Diencephalon (tissue), 1 donor: ENCODE measurements around the gene SH2D3A. TPM values are rescaled to one million over a fixed set of nuclear protein-coding genes. Genes with fewer than 3 reads are reported as not detected.

Experiments
- total RNA-seq: library from RNA; depleted of rRNA; stranded (reverse); fragments of >200 nt; gene quantifications from one replicate; pipeline ENCODE4 v1.2.3, GENCODE V29; 2014

Gene SH2D3A
- 8.5 TPM for total RNA-seq

DNA sequence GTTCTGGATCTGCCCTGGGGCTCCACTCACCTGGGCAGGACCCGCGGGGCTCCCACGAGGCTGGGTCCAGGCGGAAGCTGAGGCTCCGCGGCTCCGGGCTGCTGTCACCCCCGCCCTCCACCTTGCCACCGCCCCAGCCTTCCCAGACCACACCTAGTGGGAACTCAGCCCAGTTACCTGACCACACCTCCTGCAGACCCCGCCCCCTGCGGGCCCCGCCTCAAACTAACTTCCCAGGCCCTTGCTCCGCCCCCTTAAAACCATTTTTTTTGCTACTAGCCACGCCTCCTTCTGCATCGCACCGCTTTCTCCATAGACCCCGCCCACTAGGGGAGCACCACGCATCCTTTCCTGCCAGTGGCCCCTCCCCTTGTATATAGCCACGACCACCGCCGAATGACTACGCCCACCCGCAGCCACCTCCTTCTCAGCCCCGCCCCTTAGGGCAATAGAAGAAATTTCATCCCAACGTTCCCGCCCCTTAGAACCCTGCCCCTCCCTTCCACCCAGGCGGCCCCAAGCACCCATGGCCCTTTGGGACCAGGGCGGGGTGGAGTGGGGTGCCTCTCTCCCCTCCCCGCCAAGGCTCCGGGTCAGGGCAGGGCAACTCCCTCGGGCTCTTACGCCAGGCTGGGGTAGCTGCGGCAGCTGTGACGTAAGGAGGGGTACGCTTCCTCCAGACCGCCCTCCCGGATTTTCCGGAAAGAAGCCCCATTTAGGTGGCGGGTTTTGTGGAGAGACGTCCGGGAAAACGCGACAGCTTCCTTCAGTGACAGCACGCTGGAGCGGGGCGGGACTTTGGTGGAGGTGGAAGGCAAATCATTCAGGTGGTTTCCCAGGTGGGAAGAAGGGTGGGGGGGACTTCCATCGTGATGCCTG is at the start of gene SH2D3A:
Gene SH2D3A, minus strand, starts transcription at position 79 of the 879 bp plus-strand sequence. CDS start 3,687 bp downstream, outside the sequence.

DNA sequence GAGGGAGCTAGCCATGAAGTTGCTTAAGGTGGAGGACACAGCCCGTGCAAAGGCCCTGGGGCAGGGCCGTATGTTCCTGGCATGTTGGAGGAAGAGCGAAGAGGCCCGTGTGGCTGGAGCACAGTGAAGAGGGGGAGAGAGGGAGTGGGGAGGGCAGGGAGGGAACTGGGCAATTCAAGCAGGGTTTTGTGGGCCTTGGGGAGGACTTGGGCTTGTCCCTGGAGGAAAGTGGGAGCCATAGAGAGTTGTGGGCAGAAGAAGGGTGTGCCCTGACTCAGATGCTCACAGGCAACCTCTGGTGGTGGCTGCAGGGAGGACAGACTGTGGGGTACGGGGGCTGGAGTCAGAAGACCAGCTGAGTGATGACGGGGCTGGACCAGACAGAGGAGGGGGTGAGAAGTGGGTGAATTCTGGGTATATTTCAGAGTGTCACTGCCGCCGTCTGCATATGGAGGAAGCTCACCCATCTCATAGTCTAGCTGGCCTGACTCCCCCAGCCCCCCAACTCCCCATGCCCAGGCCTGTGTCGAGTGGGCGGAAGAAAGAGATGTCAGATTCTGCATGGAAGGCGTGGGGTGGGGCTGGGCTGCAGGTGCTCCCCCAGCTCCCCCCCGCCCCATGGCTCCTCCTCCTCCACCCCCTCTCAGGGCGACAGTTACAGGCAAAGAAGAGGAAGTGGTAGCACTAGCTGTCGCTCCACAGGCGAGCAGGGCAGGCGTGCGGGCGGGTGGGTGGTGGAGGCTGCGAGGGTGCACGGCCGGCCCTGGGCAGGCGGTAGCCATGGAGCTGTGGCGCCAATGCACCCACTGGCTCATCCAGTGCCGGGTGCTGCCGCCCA is 5.0 kb upstream of the SH2D3A start, which contains the start of gene VAV1:
Gene VAV1, plus strand, starts transcription at position 681 of the 838 bp plus-strand sequence. Its CDS starts 100 bp downstream, at position 781.

DNA sequence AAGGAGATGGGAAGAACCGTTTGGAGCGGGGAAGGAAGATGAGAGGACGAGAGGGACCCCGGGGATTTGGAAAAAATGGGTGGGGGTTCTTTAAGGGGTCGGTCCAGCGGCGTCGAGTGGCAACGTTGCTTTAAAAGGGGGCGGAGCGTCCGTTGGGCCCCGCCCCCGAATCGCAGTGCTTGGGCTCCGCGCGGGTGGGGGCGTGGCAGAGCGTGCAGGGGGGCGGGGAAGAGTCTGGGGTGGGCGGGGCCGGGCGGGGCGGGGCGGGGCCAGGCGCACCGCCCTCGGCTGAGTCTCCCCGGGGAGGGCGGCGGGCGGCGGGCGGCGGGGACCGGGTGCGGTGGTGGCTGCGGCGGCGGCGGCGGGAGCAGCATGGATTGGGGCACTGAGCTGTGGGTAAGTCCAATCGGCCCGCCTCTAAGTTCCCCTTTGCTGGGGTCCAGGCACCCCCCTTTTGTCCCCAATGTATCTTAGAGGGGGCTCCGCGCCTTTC is 27.8 kb downstream of the SH2D3A start, which contains the start of gene TRIP10:
Gene TRIP10, plus strand, starts transcription at position 291 of the 493 bp plus-strand sequence. Its CDS starts 82 bp downstream, at position 373.

DNA sequence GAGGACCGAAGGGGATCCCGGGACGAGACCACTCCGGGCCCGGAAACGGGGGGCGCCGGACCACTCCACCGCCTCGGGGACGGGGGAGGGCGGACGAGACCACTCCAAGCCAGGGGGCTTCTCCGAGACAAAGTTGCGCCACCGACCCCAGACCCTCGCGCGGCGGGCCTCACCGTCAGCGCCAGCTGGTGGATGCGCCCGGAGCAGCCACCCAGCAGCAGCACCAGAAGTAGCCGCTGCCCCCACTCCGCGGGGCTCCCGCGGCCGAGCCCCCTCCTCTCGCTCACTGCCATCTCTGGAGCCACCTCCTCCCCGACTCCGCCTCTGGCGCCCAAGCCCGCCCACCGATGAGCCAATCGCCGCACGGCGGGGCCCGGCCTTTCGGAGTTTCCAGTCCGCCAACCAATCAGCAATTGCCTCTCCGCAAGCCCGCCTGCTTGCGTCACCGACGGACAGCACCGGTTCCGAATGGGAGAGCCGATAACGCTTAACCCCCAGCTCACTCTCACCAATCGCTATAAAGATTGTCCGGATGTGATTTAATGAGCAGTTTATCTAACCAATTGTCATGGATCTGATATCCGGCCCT is 29.9 kb downstream of the SH2D3A start, which contains the start of gene GPR108:
Gene GPR108, minus strand, starts transcription at position 297 of the 589 bp plus-strand sequence. Its CDS starts 4 bp downstream, at position 293.

DNA sequence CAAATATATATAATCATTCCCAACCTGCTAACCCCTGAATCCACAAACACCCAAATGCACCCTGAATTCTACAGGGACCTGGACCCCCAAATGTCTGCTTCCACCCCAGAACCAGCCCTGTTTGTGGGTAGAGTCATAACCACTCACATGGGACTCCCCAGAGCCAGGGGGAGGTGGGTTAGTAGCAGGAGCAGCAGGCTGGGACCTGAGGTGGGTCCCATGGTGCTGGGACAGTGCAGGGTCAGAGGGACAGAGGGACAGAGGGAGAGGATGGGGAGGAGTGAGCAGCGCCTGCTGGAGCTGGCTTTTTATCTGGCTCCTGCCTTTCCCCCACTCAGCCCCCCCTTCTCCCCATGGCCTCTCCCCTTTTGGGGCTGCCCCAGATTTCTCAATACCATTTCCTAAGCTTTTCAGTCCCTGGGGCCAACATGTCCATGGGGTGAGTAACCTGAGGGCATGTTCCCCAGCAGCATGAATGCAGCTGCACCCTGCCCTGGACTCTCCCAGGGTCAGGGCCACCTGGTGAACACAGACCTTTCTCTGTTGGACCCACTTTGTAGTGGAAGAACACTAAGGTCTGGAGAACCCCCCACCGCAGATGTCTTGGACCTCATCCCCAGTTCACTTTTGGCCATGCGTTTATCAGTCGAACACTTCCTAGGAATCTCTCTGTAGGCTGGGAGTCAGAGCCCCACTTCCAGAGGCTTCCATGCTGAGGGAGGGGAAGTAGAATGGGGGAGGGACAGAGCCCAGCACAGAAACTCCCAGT is 46.7 kb downstream of the SH2D3A start, which contains the start of gene C3:
Gene C3, minus strand, starts transcription at position 282 of the 769 bp plus-strand sequence. Its CDS starts 61 bp downstream, at position 221.

Other genes starting within 250 kb of the SH2D3A start
- 4.2 TPM for gene TNFSF9, start 236.4 kb downstream of the SH2D3A start, total RNA-seq
- not detected for gene CD70, start 176.3 kb downstream of the SH2D3A start, total RNA-seq
- gene TNFSF14, start 97.3 kb downstream of the SH2D3A start, total RNA-seq = not detected
- gene C3, start 46.8 kb downstream of the SH2D3A start, total RNA-seq = 63.9 TPM
- gene GPR108, start 29.9 kb downstream of the SH2D3A start, total RNA-seq = 16.8 TPM
- gene TRIP10, start 27.8 kb downstream of the SH2D3A start, total RNA-seq = 5.5 TPM
- 5.1 TPM for gene VAV1, start 5.3 kb upstream of the SH2D3A start, total RNA-seq
- 0.23 TPM for gene ADGRE1, start 120.1 kb upstream of the SH2D3A start, total RNA-seq